HuH-7 (cell line): Measurements from ENCODE around the gene DPYD.

Experiments used
- DNase-seq: peaks from one replicate; pipeline ENCODE4 v3.0.0; 2011; ENCODE audit warnings: low spot score

Gene DPYD

DNA sequence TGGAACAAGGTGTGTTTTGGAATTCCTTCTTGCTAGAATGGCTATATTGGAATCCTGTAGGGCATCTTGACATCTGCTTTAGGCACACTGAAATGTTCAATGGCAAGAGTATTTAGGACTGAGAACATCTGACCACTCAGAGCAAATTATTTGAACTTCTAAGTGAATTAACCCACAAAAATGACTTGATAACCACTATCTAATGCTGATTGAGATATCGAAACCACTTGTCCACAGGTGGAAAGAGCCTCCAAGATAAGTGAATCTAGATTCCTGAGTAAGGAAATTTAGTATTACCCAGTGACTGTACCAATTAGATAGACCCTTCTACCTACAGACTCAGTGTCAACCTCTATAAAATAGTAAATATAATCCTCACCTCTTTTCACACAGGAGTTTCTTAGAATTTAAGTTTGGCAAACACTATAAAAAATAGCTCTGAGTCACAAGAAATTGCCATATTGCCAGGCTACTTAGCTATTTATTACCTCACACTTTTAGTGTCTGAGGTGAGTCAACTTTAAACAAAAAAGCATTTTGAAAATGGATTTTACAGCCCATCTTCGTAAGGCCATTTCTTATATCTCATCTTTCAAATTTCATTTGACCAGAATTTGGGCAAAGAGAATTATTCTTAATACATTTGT lies 777.5 kb downstream of the DPYD start:
- DNase-seq = no peak

DNA sequence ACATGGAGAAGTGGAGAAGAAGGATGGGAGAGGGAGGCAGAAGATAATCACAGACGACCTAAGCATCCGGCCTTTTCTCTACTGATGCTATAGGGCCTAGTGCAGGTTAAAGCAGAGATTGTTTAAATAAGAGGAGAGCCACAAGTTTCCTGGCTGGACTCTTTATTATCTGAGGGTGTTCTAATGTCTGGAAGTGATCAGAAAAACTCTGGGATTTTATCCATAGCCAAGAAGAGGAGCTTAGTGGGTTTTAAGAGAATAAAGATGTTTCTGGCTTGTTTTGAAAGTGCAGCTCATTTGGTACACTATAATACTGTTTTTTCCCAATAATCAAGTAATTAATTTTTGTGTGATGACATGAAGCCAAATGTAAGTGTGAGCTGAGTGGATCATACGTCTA lies 780.2 kb downstream of the DPYD start:
- no peak for DNase-seq

DNA sequence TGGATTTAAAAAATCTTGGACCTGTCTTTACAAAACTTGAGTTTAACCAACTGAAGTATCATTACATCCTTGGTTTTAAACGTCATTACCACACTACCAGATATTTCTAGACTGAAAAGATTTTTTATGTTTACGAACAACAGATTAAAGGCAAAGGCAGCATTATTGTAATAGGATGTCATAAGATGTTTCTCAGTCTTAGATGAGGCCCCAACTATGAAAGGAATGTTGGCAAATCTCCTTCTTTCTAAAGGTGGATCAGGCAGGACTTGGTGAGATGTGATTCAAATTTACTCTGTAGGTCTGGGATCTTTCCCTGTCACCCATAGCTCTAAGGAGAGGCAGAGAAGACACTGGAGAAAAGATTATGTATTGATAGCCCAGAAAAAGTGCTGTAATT lies 781.3 kb downstream of the DPYD start:
- no peak for DNase-seq

DNA sequence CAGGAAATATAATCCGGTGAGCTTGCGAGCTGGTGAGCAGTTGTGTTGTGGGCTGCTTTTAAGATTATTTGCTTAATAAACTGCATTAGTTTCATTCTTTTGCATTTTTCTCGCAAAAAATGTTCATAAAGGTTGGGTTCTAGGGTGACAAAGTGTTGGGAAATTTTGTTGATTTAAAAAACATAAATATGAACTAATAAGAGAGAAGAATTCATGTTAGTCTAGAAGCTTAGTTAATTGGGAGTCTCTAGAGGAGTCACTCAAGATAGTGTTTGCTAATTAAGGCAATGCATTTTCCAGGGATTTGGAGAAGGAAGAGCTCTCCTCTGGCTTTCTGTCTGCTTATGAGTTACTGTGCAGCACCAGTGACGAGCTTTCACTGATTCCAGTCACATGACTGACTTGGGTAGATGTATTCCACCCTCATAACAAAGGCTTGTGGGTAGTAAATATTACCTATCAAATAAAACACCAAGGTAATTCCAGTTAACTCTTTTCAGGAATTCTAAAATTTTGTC lies 782.3 kb downstream of the DPYD start:
- no peak for DNase-seq

DNA sequence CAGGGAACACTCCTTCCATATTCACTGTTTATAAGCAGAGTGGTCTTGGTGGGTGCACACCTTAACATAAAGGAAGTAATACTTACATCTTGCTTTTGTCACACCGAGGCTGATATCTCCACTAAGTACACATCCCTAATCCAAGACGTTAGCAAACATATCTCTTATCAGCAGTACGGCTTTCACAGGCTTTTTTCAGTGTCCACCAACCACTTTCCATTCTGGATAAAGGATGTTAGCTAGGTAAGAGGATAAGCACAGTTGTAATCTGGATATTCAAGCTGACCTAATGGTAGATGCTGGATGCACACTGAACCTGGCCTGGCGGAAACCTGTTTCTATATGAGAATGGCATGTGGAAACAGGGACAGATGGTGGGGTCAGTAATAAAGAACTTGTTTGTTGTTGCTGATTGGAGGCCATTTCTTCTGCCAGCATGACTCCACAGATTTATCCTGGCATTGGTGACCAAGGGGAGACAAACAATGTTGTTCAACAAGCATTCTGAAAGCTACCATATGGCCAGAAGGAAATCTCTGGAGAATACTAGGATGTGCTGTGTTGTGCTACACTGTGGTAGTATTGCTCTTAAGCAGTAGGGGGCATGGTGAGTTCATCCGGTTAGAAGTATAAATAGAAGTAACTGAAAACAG lies 782.8 kb downstream of the DPYD start:
- DNase-seq = peak; percentile 15

DNA sequence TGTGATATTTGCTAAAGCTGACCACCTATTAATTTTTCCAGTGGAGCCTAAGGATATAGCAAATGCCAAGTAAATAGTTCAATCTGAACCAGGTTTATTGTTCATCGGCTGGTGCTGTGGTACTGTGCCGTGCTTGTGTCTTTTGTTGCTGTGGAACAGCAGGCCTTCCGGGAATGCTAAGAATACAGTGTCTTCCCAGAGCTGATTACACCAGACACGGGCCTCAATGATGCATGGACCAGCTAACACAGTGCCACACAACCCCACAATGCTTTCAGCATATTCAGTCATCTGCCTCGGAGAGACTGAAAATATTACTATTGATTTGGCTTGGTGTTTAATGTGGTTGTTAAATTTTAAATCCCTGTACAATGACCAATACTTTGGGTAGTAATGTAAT lies 783.8 kb downstream of the DPYD start:
- no peak for DNase-seq

DNA sequence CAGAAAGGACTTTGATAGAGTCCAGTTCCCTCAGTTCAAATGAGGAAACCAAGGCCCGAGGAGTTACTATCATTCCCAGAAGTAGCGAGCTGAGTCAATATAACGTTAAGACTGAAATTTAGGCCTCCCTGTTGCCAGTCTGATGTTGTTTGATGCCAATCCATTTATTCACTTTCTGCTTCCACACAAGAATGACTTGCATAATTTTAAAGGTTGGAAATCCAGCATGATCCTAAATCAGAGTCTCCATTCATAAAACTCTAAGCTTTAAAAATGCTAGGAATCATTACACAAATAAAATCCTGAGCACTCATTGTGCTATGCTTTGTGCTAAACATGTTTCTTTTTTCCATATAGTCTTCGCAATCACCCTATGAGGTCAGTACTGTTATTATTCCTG lies 784.9 kb downstream of the DPYD start:
- DNase-seq = no peak

DNA sequence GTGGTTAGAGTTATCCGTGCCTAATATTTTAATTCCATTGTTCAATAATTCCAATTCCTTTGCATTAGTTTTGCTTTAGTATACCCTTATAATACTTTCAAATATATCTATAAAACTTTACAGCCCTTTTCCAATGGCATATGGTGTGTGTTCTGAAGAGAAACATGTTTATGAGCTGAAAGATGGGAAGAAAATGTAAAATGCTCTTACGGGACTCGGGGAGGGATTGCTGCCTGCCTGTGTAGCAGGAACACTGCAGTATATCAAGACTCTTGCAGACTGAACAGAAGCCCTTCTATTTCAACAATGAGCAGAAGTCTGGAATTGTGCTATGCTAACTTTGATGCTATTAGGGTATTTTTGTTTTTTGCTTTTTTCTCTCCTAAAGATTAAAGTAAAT lies 792.4 kb downstream of the DPYD start:
- DNase-seq = no peak

DNA sequence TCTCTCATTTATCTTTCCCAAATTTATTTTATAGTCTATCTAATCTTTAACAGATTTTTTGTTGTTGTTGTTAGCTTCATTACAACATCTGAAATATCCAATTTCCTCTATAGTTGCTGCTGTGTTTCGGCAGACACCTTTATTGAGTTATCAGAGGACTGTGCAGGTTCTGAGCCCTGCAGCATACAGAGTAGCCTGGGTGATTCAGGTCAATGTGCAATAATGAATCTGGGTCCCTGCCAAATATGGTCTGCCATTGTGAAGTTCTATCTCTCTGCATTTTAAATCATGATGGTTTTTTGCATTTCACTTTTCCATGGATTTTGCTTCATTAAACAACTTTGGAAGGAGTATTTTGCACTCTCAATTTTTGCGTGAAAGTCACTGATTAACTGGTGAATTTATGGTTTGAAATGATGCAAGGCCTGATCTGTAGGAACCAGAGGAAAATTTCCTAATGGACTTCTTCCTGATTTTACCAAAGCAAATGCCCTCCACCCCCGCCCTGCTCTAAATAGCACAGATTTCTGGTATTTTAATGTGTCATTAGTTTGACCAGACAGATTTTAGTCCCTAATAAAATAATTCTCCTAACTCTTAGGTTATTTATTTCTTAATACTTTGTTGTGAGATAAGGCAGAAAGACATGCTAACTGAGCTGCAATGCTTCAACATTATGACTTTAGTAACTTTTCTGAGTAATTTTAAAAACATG lies 797.0 kb downstream of the DPYD start:
- DNase-seq = peak; percentile 14

DNA sequence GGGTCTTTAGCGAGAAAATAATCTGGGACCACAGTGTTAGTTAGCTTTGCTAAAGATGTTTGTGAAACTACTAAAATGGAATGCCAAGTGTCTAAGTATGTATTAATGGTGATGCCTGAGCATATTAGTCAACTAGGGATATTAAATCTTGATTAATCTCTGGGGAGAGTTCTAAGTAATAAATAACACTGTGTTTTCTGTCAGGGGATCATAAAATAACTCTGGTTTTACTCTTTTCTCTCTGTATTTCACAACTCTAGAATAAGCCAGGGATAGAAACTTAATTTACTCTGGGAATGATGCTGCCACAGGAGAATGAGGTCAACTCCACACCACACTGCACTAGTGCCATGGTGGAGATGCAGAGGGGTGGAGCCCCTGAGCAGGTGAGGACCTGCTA lies 800.0 kb downstream of the DPYD start:
- DNase-seq = no peak

DNA sequence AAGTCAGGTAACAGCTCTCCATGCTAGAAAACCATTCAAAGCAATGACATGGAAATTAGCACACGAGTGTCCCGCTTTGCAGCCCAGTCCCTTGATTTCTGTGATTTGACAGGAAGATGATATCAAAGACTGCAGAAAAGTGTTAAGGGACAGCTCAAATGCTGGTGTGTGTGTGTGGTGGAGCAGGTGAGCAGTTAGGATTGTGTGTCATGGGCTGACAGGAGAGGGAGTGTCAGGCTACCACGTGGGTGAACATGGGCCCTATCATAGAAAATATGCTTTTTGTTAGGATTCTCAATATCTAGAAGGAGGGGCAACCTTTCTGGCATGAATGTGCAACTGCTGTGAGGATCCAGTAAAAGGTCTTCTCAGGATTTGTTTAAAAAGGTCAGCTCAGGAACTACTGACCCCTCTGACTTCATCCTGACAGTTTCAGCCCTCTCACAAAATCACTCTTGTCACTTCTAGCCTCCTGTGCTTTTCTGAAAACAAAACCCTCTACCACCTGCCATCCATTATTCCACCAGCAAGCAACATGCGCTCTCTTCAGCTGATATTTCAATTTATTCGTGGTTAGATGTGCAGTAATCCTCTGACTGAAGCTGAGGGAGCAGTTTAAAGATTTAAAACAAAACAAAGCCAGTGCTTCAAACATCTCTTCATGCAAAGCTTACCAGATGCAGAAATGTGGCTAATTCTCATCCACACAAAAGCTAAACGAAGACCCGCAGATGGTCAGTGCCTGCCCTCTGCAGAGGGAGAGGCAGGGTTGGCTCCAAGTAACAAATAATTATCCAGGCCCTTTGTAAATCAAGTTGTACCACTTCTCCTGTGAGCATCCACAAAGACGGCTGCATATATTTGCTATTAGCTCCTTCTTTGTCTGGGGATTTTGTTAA lies 801.3 kb downstream of the DPYD start:
- DNase-seq = no peak

DNA sequence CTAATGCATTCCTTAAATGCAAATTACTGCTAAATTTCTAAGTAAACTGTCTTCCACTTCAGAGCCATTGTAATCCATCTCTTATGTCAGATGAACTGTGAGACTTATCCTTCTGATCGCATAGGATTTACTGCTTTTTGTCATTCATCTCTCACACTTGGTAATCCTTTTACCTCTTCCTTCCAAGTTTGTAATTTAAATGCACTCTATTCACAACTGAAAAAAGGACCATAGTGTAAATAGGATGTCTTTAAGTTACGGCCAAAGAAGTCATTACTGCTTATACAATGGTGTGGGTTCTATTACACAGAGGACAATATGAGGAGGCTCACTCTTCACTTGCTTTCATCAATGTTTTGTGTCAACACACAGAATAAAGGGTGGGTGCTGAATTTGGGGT lies 806.0 kb downstream of the DPYD start:
- no peak for DNase-seq

DNA sequence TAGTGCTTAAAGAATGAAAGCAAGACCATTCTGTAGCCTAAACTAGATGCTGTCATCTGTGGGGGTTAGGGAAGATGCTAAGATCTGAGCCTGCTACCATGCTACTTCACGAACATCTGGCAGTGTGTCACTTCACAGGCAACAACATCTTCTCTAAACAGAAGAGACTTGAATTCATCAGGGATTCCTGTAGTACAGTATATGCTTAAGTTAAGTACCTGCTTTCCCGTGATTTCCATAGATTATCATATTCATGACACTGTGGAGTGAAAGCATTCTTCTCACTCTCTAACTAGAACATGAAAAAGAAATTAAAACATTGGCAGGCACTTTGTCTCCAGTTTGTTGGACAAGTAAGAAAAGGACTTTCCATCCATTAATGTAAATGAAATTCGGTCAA lies 808.4 kb downstream of the DPYD start:
- no peak for DNase-seq

DNA sequence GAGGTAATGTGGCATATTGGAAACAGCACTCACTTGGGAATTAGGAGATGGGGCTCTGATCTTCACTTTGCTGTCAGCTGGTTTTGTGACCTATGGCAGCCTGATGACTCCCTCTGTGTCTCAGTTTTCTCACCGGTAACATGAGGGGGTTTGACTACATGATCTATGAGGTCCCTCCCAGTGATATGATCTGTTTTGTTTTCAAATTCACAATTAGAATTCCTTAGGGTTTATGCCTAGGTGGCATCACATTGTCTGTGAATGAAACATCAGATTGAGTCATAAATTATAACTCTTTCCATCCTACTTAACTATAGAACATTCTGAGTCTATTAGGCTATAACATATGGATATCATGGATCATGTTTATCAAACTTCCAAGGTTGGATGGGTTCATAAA lies 812.7 kb downstream of the DPYD start:
- no peak for DNase-seq

DNA sequence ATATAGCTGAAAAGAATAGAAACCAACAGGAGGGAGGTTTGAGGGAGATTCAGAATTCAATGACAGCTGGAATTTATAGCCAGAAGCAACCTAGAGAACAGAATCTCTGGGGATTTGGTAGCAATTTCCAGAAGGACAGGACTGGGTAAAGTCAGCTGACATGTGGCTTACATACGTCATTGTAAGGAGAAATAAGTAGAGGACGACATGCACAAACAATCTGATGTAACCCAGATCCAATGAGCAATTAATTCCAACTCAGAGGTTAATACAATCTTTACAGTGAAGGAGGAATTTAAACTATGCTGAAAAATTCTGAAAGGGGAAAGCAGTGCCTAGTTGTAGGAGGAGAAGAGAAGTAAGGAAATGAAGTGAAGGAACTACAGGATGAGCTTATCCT lies 815.3 kb downstream of the DPYD start:
- no peak for DNase-seq

DNA sequence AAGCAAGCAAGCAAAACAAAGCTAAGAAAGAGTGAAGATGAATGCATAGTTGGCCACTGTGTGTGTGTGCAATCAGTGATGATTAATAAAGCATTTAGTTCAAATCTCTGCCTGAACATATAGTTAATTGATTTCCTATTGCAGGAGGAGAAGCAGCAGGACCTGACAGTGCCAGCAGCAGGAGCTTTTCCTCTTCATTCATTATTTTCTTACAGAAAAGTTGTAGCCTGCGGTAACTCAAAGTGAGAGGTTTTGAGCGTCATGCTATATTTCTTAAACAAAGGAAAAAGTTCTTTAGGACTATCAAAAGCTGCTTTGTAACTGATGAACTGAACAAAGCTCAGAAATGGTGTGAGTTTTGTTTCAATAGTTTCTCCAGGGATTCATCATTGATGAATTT lies 819.3 kb downstream of the DPYD start:
- DNase-seq = no peak

DNA sequence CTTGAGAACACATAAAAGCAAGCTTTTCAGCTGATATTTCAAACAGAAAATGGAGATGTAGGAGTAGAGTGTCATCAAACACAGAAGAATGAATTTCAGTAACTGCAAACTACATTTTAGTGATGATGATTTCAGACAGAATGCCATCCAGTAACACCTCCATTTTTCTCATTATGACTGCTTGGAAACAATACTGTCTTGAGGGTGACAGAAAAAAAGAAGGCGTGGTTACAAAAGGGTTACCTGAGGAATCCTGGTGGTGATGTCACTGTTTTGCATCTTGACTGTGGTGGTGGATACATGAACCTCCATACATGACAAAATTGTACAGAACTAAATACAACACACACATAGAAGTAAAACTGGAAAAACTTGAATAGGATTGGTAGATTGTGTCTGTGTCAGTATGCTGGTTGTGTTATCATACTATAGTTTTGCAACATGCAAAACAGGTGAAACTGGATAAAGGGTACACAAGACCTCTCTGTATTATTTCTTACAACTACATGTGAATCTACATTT lies 823.4 kb downstream of the DPYD start:
- DNase-seq = no peak

DNA sequence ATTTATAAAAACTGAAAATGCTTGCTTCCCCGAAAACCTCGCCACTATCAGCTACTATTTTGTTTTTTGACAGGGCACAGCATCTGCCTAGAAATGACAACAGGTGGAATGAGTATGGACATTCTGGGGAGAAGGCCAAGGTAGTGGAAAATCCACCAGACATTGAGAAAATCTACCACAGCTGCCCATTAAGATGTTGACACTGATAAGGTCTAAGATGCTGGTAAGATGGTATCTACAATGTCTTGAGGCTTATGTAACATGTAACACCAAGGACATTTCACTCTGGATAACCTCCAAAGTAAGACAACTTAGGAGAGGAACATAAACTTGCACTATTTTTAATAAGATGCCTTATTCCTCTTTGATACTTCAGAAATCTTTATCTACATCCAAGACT lies 825.1 kb downstream of the DPYD start:
- DNase-seq = no peak

DNA sequence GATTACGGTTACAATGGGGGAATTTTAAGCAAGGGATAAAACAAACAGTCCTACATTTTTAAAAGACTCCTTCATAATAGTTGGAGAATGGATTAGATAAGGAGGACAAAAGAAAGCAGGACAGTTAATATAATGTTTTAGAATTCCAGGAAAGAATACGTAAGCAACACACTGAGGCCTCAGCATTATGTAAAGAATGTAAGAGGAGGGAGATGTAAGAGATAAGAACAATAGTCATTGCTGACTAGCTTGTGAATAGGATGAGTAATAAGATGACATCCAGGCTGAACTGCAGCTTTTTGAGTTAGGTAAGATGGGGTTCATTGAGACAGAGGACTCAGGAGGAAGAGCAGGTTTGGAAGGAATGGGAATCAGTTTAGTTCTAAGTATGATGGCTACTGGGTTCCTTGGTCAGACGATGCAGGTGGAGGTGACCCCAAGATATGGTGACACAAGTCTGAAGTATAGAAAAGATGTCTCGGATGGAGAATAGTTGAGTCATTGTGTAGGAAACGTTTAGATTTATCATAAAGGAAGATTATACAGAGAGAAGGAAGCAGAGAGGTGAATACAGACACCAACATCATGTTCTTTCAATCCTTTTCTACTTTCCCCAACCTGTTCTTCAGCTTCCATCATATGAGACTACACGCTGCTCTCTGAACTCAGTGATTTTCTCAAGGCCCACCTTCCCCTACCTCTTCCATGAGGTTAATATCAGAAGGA lies 826.4 kb downstream of the DPYD start:
- DNase-seq = no peak

DNA sequence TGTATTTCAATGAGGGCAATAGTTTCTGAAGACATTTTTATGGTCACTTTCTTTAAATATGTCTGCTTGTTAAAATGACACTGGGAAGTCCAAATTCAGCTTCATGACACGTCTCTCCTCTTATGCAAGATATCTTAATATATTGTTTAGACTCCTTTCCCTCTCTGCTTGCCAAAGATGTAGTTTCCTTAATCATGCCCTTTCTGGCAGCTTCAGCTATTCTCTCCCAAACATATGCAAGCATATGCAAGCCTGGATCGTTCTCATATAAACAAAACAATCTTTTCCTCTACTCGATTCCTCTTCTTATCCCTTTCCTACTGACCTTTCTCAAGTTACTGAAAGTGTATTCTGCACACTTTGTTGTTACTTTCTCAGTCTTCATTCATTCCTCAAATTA lies 827.1 kb downstream of the DPYD start:
- DNase-seq = no peak

DNA sequence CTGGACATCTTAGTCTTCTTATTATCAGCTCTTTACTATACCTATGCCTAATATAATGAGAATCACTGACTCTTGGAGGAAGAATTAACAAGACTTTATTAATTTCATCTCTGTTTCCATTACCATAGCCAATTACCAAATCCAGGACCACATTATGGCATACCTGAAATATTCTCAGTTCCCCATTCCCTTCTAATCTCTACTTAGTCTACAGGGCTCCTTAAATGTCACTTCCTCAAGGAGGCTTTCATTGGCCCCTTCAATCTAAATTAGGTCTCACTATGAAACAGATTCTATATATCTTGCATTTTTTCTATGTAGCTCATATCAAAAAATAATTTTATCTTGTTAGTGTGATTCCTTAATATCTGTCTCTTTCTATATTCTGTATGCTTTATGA lies 828.0 kb downstream of the DPYD start:
- no peak for DNase-seq
